ENCODE results near the gene ITM2C. TPM values are rescaled to one million over a fixed set of nuclear protein-coding genes. Genes with fewer than 3 reads are reported as not detected.

Gene ITM2C
- total and polyA plus RNA-seq, 9 of the 15 experiments (the other 6 are each of a cell fraction or from before 2014, with no cell fraction given): 0.49 to 58.8 (median 21.5) TPM

- TF ChIP-seq SREBF1 (IDR thresholded peaks at IDR 0.05; ENCODE audit: borderline replicate concordance, low read depth, low read length) (no peak), ZNF696 (CRISPR knock-in tag; conservative IDR thresholded peaks at IDR 0.05) (no peak), CHD4 (IDR thresholded peaks at IDR 0.05; ENCODE audit: insufficient read depth, insufficient replicate concordance, low read depth, low read length, poor library complexity, severe bottlenecking) (no peak), SP1 (CRISPR knock-in tag; IDR thresholded peaks at IDR 0.05) (no peak), GTF2F1 (IDR thresholded peaks at IDR 0.05; ENCODE audit: low read depth, low read length) (no peak)
Measured at GRCh38 chr2:230879891-230880290, 15.1 kb downstream of the ITM2C start (continued).

GRCh38 chr2:230881840-230882239 is 17.1 kb downstream of the ITM2C start:
- Histone ChIP-seq H3K9ac (ENCODE audit: insufficient read depth in 1 of 2, low read depth in 2 of 2, low read length in 2 of 2) (no peak overlapping the region), H3K79me2 (ENCODE audit: control insufficient read depth, insufficient read depth, low read length) (no peaks in the 10 kb centered on the region), H3K9me3 (replicated peaks; ENCODE audit: control insufficient read depth, insufficient read depth, low read depth, low read length) (no peaks in the 10 kb centered on the region), H3K9me1 (ENCODE audit: control insufficient read depth, insufficient read depth, low read length) (no peaks in the 10 kb centered on the region), H3K27ac (ENCODE audit: extremely low read depth, low read depth, low read length) (no peak overlapping the region), H3K36me3 (ENCODE audit: control insufficient read depth, insufficient read depth, low read length) (no peaks in the 10 kb centered on the region), H3K27me3 (ENCODE audit: control insufficient read depth in 2 of 2, insufficient read depth in 2 of 2, low read length in 2 of 2) (no peaks in the 10 kb centered on the region), H3K4me2 (ENCODE audit: insufficient read depth, low read length) (no peak overlapping the region), H2AFZ (ENCODE audit: low read depth, low read length) (peak overlapping the region; percentile 77), H3K4me3 (no peak overlapping the region), H4K20me1 (replicated peaks; ENCODE audit: control insufficient read depth, insufficient read depth, low read length) (no peaks in the 10 kb centered on the region), H3K4me1 (replicated peaks in 1 of 2; ENCODE audit: control insufficient read depth in 2 of 2, insufficient read depth in 2 of 2, low read length in 2 of 2) (peaks cover 2 to 14% of the 10 kb centered on the region in 2 experiments; a peak in 4 of 5 replicates)
- WGBS (ENCODE audit: insufficient coverage, low coverage, missing lambda C conversion rate): 27% methylated on average over 7 of the region's 7 CpGs
- ChIA-PET POLR2A (no interaction called here), CTCF (ENCODE audit: low intra/inter-chr PET ratio) (no interaction called here)
- intact Hi-C loops (cut with micrococcal nuclease): no loop called here
- DNase-seq (ENCODE audit: extremely low read depth in 1 of 4, low spot score in 3 of 4) (no peak), FAIRE-seq (no peak), ATAC-seq (no peak; the same call in 2 of the 3 replicates)
- TF ChIP-seq YY1 (IDR thresholded peaks at IDR 0.05; ENCODE audit: borderline replicate concordance in 1 of 3, control insufficient read depth in 1 of 3, extremely low read depth in 1 of 3, insufficient read depth in 3 of 3, insufficient read length in 1 of 3, insufficient replicate concordance in 2 of 3, low read depth in 1 of 3, low read length in 2 of 3) (peak in 1 of 3 experiments; percentile 46), HOMEZ (CRISPR knock-in tag; IDR thresholded peaks at IDR 0.05) (no peak), RAD21 (CRISPR knock-in tag; conservative IDR thresholded peaks at IDR 0.05 in 1 of 2, IDR thresholded peaks at IDR 0.05 in 1 of 2) (peak in 1 of 2 experiments; percentile 26; a peak in 1 of 4 replicates)
- in situ Hi-C loops (cut with MboI): no loop called here
- BruUV-seq (replicated peaks): no TSS peak
